A673 (cell line): ENCODE measurements around the gene SDHAF3. TPM values are rescaled to one million over a fixed set of nuclear protein-coding genes. Genes with fewer than 3 reads are reported as not detected.

Experiments used
- BruUV-seq: library from RNA; stranded (reverse); fragments of 400-500 nt; replicated peaks from 2 replicates; lab custom pipeline; 2021; lab: Mats Ljungman, UMichigan
- CTCF ChIA-PET: fragments of 300-600 bp; sonication (Branson Sonifier 250); formaldehyde crosslinking; loops from one replicate; lab custom pipeline; 2022; ENCODE audit warnings: antibody characterized with exemption; lab: Charles Lee
- POLR2A ChIA-PET: fragments of 300-600 bp; sonication (Branson Sonifier 250); formaldehyde crosslinking; loops from one replicate; lab custom pipeline; 2022; ENCODE audit warnings: antibody characterized with exemption; ENCODE audit not compliant: low non-redundant PET; lab: Charles Lee
- DNase-seq: peaks from one replicate; pipeline ENCODE4 v3.0.0-alpha.2; 2015; ENCODE audit warnings: low spot score
- H3K27ac ChIP-seq: fragments of 200-600 bp; sonication (generic); 2 replicates; pipeline ENCODE4 v1.5.1; 2016; ENCODE audit warnings: mixed run types, low read depth, mild to moderate bottlenecking, mixed read lengths, antibody characterized with exemption, low read length; ENCODE audit not compliant: poor library complexity, severe bottlenecking
- H3K27me3 ChIP-seq: fragments of 200-600 bp; sonication (generic); replicated peaks from 2 replicates; pipeline ENCODE4 v1.6.1; 2017; ENCODE audit warnings: mixed run types, low read depth, mild to moderate bottlenecking, mixed read lengths, antibody characterized with exemption, low read length; ENCODE audit not compliant: insufficient read depth, poor library complexity
- H3K36me3 ChIP-seq: fragments of 200-600 bp; sonication (generic); 2 replicates; pipeline ENCODE4 v1.6.1; 2016; ENCODE audit warnings: mixed run types, mild to moderate bottlenecking, mixed read lengths, antibody characterized with exemption, low read length; ENCODE audit not compliant: insufficient read depth, poor library complexity, severe bottlenecking
- H3K4me1 ChIP-seq: fragments of 200-600 bp; sonication (generic); 2 replicates; pipeline ENCODE4 v1.6.1; 2017; ENCODE audit warnings: mixed run types, mild to moderate bottlenecking, mixed read lengths, antibody characterized with exemption, low read length; ENCODE audit not compliant: insufficient read depth, poor library complexity, severe bottlenecking
- H3K4me3 ChIP-seq: fragments of 200-600 bp; sonication (generic); 2 replicates; pipeline ENCODE4 v1.5.1; 2016; ENCODE audit warnings: low read depth, mixed run types, mild to moderate bottlenecking, mixed read lengths, low read length; ENCODE audit not compliant: poor library complexity, severe bottlenecking
- H3K9me3 ChIP-seq: fragments of 200-600 bp; sonication (generic); 2 replicates; pipeline ENCODE4 v1.6.1; 2016; ENCODE audit warnings: mixed run types, low read depth, mild to moderate bottlenecking, mixed read lengths, antibody characterized with exemption, low read length; ENCODE audit not compliant: poor library complexity, severe bottlenecking
- CTCF ChIP-seq: fragments of 300-800, 200-600 bp; sonication (generic); conservative IDR thresholded peaks from 2 replicates; pipeline ENCODE4 v1.5.1; 2017; ENCODE audit warnings: low read depth, mild to moderate bottlenecking, antibody characterized with exemption, low read length, moderate library complexity, mixed read lengths
- EZH2 ChIP-seq: fragments of 200-600 bp; sonication (generic); IDR thresholded peaks from 2 replicates; pipeline ENCODE4 v1.6.1; 2017; ENCODE audit warnings: borderline replicate concordance, low read depth, mild to moderate bottlenecking, mixed read lengths, antibody characterized with exemption, low read length; ENCODE audit not compliant: poor library complexity, severe bottlenecking
- intact Hi-C: fragments of 100-400 bp; cut with micrococcal nuclease; formaldehyde crosslinking; loops from one replicate; pipeline ENCODE4 v1.10.0; 2022; ENCODE audit not compliant: unreplicated experiment
- total RNA-seq: library from RNA; stranded (reverse); gene quantifications from 2 replicates; pipeline ENCODE4 v1.2.3, GENCODE V29; 2021

SDHAF3 gene
- total RNA-seq, 1 experiment from 2014 or later, result 29.7 TPM

DNA sequence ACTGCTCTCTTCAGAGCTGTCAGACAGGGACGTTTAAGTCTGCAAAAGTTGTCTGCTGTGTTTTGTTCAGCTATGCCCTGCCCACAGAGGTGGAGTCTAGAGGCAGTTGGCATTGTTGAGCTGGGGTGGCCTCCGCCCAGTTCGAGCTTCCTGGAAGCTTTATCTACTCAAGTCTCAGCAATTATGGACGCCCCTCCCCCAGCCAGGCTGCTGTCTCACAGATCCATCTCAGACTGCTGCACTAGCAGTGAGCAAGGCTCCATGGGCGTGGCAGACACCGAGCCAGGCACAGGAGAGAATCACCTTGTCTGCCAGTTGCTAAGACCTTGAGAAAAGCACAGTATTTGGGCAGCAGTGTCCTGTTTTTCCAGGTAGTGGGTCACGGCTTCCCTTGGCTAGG is 98.1 kb downstream of the SDHAF3 start:
- no TSS peak for BruUV-seq
- DNase-seq, result peak; percentile 18
- Histone ChIP-seq H3K4me1 (no peaks in the 10 kb centered on the region), H3K27ac (no peak overlapping the region), H3K27me3 (no peaks in the 10 kb centered on the region), H3K4me3 (no peak overlapping the region), H3K36me3 (no peaks in the 10 kb centered on the region), H3K9me3 (no peaks in the 10 kb centered on the region)
- TF ChIP-seq CTCF (no peak), EZH2 (no peak)
- intact Hi-C loops, result no loop called here
- POLR2A ChIA-PET, result no interaction called here
- CTCF ChIA-PET, result no interaction called here

DNA sequence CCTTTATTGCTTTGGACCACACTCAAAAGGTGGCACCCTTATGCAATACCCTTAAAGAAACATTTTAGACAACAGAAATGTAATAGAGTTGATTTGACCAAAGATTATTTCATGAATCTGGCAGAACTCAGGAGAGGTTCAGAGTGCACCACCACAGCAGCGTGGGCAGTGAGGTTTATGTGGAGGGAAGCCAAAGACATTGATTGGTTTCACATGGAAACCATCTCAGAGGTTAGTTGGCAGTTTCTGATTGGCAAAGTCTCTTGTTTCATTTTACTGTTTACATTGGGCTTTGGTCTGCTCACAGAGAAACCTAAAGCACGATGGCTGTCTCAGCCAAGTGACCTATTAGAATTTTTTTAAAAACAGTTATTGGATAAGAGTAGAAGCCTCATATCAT is 101.3 kb downstream of the SDHAF3 start:
- Histone ChIP-seq H3K27ac (no peak overlapping the region), H3K27me3 (no peaks in the 10 kb centered on the region), H3K4me3 (no peak overlapping the region), H3K36me3 (no peaks in the 10 kb centered on the region), H3K9me3 (no peaks in the 10 kb centered on the region), H3K4me1 (no peaks in the 10 kb centered on the region)
- no peak for DNase-seq
- CTCF ChIA-PET, result no interaction called here
- POLR2A ChIA-PET, result no interaction called here
- TF ChIP-seq CTCF, result no peak
- TF ChIP-seq EZH2, result no peak
- intact Hi-C loops, result no loop called here
- no TSS peak for BruUV-seq

- BruUV-seq, result no TSS peak
- POLR2A ChIA-PET, result no interaction called here
- CTCF ChIA-PET, result no interaction called here
- no peak overlapping the region for H3K27ac ChIP-seq
- no peak for TF ChIP-seq EZH2
- TF ChIP-seq CTCF, result no peak
- H3K27me3 ChIP-seq, result no peaks in the 10 kb centered on the region
- H3K36me3 ChIP-seq, result no peaks in the 10 kb centered on the region
- intact Hi-C loops, result no loop called here
- H3K4me3 ChIP-seq, result no peak overlapping the region
- no peaks in the 10 kb centered on the region for H3K9me3 ChIP-seq
- no peaks in the 10 kb centered on the region for H3K4me1 ChIP-seq
- no peak for DNase-seq
Observed at GRCh38 chr7:97219237-97219636, 101.7 kb downstream of the SDHAF3 start.
